SU-DHL-6 (cell line): ENCODE data around the gene ZMIZ1.

Source experiments
- CTCF ChIP-seq: fragments of 200-600 bp; sonication (generic); IDR thresholded peaks from one replicate; pipeline ENCODE4 v1.5.1; 2017; ENCODE audit warnings: antibody characterized with exemption, mild to moderate bottlenecking, low read length, moderate library complexity; ENCODE audit not compliant: insufficient read depth, poor library complexity, severe bottlenecking
- EZH2phosphoT487 ChIP-seq: fragments of 200-600 bp; sonication (generic), shearing (Covaris generic); conservative IDR thresholded peaks from 2 replicates; pipeline ENCODE4 v1.6.1; 2018; ENCODE audit warnings: mild to moderate bottlenecking, antibody characterized with exemption, low read length, moderate library complexity, mixed read lengths

GRCh38 chr10:79286318-79286951 lies 217.7 kb downstream of the ZMIZ1 start:
- TF ChIP-seq EZH2phosphoT487: no peak
- TF ChIP-seq CTCF: no peak
